Small intestine (tissue), 7 donors: ENCODE results near the gene TMPRSS9. TPM values are rescaled to one million over a fixed set of nuclear protein-coding genes. Genes with fewer than 3 reads are reported as not detected.
A peak's percentile ranks its signal among the peaks of the same experiment; 100 is the strongest.

Experiments used
- DNase-seq, 2 donors: peaks; one replicate each; pipeline versions ENCODE4 v3.0.0 to v3.0.0-alpha.2; 2013
- FAIRE-seq: peaks from 2 replicates; lab custom pipeline; 2012; peaks lifted over from hg19 to GRCh38; lab: Jason Lieb, UNC
- H3K27ac ChIP-seq, 3 donors: one replicate each; pipeline ENCODE4 v1.5.1; 2013; ENCODE audit warnings: low read length in 2 of 3, mild to moderate bottlenecking in 2 of 3, control low read depth in 1 of 3, inconsistent platforms in 1 of 3, low read depth in 1 of 3, moderate library complexity in 1 of 3
- H3K27me3 ChIP-seq, 3 donors: one replicate each; pipeline ENCODE4 v1.6.1; 2013; ENCODE audit warnings: low read length in 3 of 3, inconsistent platforms in 1 of 3; ENCODE audit not compliant: control insufficient read depth in 3 of 3, insufficient read depth in 3 of 3
- H3K36me3 ChIP-seq, 3 donors: one replicate each; pipeline ENCODE4 v1.6.1; 2013; ENCODE audit warnings: low read length in 3 of 3, inconsistent platforms in 1 of 3, low read depth in 1 of 3, mild to moderate bottlenecking in 1 of 3, moderate library complexity in 1 of 3; ENCODE audit not compliant: control insufficient read depth in 3 of 3, insufficient read depth in 2 of 3
- H3K4me1 ChIP-seq, 3 donors: one replicate each; pipeline ENCODE4 v1.6.1; 2013; ENCODE audit warnings: low read length in 2 of 3, inconsistent platforms in 1 of 3, low read depth in 1 of 3, mild to moderate bottlenecking in 1 of 3, moderate library complexity in 1 of 3; ENCODE audit not compliant: control insufficient read depth in 3 of 3, insufficient read depth in 2 of 3
- H3K4me3 ChIP-seq, 3 donors: one replicate each; pipeline ENCODE4 v1.5.1; 2013; ENCODE audit warnings: low read length in 3 of 3, control low read depth in 1 of 3, inconsistent platforms in 1 of 3, low read depth in 1 of 3, mild to moderate bottlenecking in 1 of 3, moderate library complexity in 1 of 3
- H3K9me3 ChIP-seq, 2 donors: one replicate each; pipeline ENCODE4 v1.6.1; 2013; ENCODE audit warnings: low read depth in 1 of 2, low read length in 1 of 2; ENCODE audit not compliant: control insufficient read depth in 2 of 2, insufficient read depth in 1 of 2
- WGBS, 3 donors: extraction: QIAGEN DNeasy Blood & Tissue Kit; methylation state at CpG; one replicate each; pipeline ENCODE4 v1.1.7; 2013; 5-methylcytosine and 5-hydroxymethylcytosine counted together
- polyA plus RNA-seq, 4 donors: library from polyadenylated mRNA; stranded (reverse) in 3 of 4; unstranded in 1 of 4; fragments of 200-250 nt in 3 of 4; fragments of 120-200 nt in 1 of 4; gene quantifications; one replicate each; pipeline versions ENCODE4 v1.2.1 to v1.2.3, GENCODE V29; 2013
- donor health status: healthy with polysubstance abuse.
- donor health status: control.
- donor health status: control.
- donor health status: Bipolar disorder and iron deficiency.
- donor health status: healthy.

The TMPRSS9 gene
- polyA plus RNA-seq, 4 donors = 0.53 to 0.54 TPM; not detected in 2

DNA sequence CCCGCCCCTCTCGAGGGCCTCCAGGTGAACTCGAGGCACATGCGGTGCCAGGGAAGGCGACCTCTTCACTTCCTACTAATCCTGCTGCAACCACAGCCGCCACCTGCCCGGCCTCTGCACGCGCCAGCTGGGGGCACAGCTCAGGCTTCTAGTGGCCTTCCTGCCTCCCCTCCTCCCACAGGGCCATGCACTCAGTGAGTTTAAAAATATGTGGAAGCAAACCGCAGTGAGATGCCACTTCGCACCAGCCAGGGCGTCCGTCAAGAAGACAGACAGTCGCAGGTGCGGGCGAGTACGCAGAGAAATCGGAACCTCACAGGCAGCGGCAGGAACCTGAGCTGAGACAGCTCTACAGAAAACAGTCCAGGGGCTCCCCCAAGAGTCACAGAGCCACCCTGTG is 86.3 kb downstream of the TMPRSS9 start:
- WGBS, 3 donors = 63 to 90% (median 80%) methylated on average over 17 to 19 of the region's 19 CpGs
- Histone ChIP-seq H3K4me1 (peaks cover 0 to 3% (median 0%) of the 10 kb centered on the region in 3 donors), H3K9me3 (no peaks in the 10 kb centered on the region), H3K27me3 (no peaks in the 10 kb centered on the region), H3K36me3 (peaks cover 0 to 77% (median 4%) of the 10 kb centered on the region in 3 donors), H3K27ac (no peak overlapping the region), H3K4me3 (no peak overlapping the region)
- DNase-seq = no peak
- no peak for FAIRE-seq

DNA sequence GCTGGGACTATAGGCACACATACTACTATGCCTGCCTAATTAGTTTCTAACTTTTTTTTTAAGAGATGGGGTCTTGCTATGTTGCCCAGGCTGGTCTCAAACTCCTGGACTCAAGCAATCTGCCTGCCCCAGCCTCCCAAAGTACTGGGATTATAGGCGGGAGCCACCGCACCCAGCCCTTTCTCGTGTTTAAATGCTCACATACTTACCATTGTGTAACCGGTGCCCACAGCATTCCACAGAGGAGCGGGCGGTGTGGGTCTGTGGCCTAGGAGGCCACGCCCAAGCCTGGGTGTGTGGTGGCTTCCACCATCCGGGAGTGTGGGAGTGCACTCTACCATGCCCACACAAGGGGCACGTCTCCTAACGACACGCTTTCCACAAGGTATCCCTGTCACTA is 89.0 kb downstream of the TMPRSS9 start:
- Histone ChIP-seq H3K4me3 (no peak overlapping the region), H3K27ac (no peak overlapping the region), H3K27me3 (no peaks in the 10 kb centered on the region), H3K36me3 (peaks cover 0 to 63% (median 0%) of the 10 kb centered on the region in 3 donors), H3K9me3 (no peaks in the 10 kb centered on the region), H3K4me1 (peaks cover 0 to 3% (median 0%) of the 10 kb centered on the region in 3 donors)
- DNase-seq = no peak
- 95 to 99% (median 96%) methylated on average over 11 of the region's 11 CpGs for WGBS, 3 donors
- no peak for FAIRE-seq

GRCh38 chr19:2451138-2451537 is 91.1 kb downstream of the TMPRSS9 start:
- H3K27ac ChIP-seq = no peak overlapping the region
- H3K27me3 ChIP-seq = no peaks in the 10 kb centered on the region
- FAIRE-seq = no peak
- no peak for DNase-seq
- WGBS, 3 donors = 95 to 98% (median 96%) methylated on average over 7 of the region's 7 CpGs
- H3K36me3 ChIP-seq = peaks cover 0 to 51% (median 0%) of the 10 kb centered on the region in 3 donors
- peaks cover 2 to 9% (median 5%) of the 10 kb centered on the region in 3 donors for H3K4me1 ChIP-seq
- H3K9me3 ChIP-seq = no peaks in the 10 kb centered on the region
- no peak overlapping the region for H3K4me3 ChIP-seq

DNA sequence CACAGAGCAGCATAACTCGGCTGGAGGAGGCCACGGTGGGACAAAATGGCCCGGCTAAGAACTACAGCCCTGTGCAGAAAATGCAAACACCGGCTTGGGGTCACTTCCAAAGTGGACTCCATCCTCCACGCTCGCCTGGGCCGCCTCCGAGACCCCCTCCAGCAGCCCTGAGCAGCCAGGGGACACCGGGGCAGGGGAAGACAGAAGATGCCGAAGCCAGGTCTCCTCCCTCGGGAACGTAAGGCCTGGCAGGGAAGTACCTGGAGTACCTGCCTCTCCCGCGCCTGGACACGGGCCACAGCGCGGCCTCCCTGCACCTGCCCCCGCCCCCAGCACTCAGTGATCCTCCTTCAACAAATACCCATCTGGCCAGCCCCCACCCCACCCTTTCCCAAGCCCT is 91.7 kb downstream of the TMPRSS9 start:
- peaks cover 0 to 46% (median 0%) of the 10 kb centered on the region in 3 donors for H3K36me3 ChIP-seq
- no peak overlapping the region for H3K4me3 ChIP-seq
- WGBS, 3 donors = 93 to 97% (median 95%) methylated on average over 17 to 18 of the region's 18 CpGs
- H3K27ac ChIP-seq = no peak overlapping the region
- FAIRE-seq (no peak), DNase-seq (no peak)
- no peaks in the 10 kb centered on the region for H3K9me3 ChIP-seq
- H3K4me1 ChIP-seq = peaks cover 2 to 6% (median 5%) of the 10 kb centered on the region in 3 donors
- no peaks in the 10 kb centered on the region for H3K27me3 ChIP-seq

GRCh38 chr19:2453431-2454025 is 93.5 kb downstream of the TMPRSS9 start:
- H3K4me3 ChIP-seq = no peak overlapping the region
- no peak for DNase-seq
- WGBS, 3 donors = 91 to 96% (median 93%) methylated on average over 18 to 19 of the region's 19 CpGs
- no peaks in the 10 kb centered on the region for H3K27me3 ChIP-seq
- no peak overlapping the region for H3K27ac ChIP-seq
- peaks cover 2 to 6% (median 5%) of the 10 kb centered on the region in 3 donors for H3K4me1 ChIP-seq
- peaks cover 0 to 34% (median 0%) of the 10 kb centered on the region in 3 donors for H3K36me3 ChIP-seq
- no peaks in the 10 kb centered on the region for H3K9me3 ChIP-seq
- no peak for FAIRE-seq

GRCh38 chr19:2454199-2454961 is 94.3 kb downstream of the TMPRSS9 start:
- WGBS, 3 donors = 89 to 91% (median 90%) methylated on average over 19 of the region's 19 CpGs
- H3K4me1 ChIP-seq = peaks cover 2 to 6% (median 5%) of the 10 kb centered on the region in 3 donors
- no peak overlapping the region for H3K27ac ChIP-seq
- no peak overlapping the region for H3K4me3 ChIP-seq
- peaks cover 0 to 26% (median 0%) of the 10 kb centered on the region in 3 donors for H3K36me3 ChIP-seq
- no peaks in the 10 kb centered on the region for H3K9me3 ChIP-seq
- FAIRE-seq (no peak), DNase-seq (no peak)
- H3K27me3 ChIP-seq = no peaks in the 10 kb centered on the region

DNA sequence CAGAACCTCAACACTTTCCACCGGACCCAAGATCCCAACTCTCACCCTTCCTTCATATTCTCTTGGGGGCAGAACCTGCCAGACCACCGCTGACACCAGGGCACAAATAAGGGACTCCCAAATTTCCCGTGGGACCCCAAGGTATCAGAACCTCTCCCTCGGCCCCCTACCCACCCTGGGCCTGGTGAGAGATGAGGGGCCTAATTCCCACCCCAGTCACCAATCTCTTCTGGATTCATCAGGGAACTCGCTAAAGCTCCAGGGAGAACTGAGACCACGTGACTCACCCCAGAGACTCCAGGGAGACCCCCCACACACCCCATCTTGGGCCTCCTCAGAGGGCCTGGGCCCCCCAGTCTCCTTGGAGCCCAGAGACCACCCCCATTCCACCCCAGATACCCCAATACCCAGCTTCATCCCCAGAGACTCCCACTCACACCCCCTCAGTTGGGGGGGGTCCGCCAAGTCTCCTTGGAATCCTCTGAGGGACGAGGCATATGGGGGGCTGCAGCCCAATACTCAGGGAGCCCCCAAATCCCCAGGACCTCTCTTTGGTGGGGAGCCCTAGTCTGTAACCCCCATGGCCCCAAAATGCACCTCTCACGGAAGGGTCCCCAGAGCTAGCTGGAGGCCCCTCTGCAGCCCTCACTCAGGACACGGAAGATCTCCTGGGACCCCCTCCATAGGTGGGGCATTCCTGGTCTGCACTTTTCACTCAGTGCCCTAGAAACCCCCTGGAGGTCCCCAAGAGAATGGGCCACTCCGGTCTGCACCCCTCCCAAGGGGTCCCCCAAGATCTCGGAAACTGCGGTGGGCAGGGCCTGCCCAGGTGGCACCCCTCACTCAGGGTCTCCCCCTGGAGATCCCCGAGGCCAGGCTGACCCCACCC is 95.1 kb downstream of the TMPRSS9 start:
- Histone ChIP-seq H3K36me3 (peaks cover 0 to 24% (median 0%) of the 10 kb centered on the region in 3 donors), H3K9me3 (no peaks in the 10 kb centered on the region), H3K4me1 (peaks cover 2 to 6% (median 5%) of the 10 kb centered on the region in 3 donors), H3K27me3 (no peaks in the 10 kb centered on the region), H3K27ac (no peak overlapping the region), H3K4me3 (peak overlapping the region; percentile 89 to 94 (median 90))
- WGBS, 3 donors = 61 to 64% (median 61%) methylated on average over 13 to 14 of the region's 14 CpGs
- FAIRE-seq = no peak
- no peak for DNase-seq
